HG02642 (cell line): ENCODE data around the gene LCE6A.

ENCODE experiments used
- ATAC-seq: cut with Tn5 transposase; IDR thresholded peaks from one replicate; pipeline ENCODE4 v1.9.1; 2021; ENCODE audit warnings: mild to moderate bottlenecking; ENCODE audit not compliant: unreplicated experiment, poor library complexity

The LCE6A gene

GRCh38 chr1:152871731-152872126 is 29.1 kb downstream of the LCE6A start:
- ATAC-seq: no peak

- ATAC-seq: no peak
Observed at GRCh38 chr1:152873495-152873894, 30.8 kb downstream of the LCE6A start.

- no peak for ATAC-seq
Observed at GRCh38 chr1:152876827-152877226, 34.2 kb downstream of the LCE6A start.

DNA sequence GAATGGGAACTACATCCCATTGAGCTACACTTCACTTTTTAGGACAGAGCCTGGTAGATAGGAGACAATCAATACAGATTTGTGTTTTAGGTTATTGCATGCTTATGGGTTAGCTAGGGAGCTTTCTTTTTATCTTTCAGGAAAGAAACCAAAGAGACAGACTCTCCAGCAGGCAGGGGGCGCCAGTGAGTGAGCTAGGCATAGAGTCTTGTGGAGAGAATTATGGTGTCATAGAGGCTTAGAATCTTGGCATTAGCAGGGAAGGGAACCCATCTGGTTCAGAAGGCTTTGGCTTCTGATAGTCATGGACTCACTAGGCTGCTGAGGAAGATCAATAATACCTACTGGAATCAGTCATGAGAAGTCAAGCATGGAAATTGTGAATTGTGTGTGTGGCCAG is 35.4 kb downstream of the LCE6A start, which contains the start of gene SMCP:
SMCP (plus strand) TSS at position 281 of the 400 bp plus-strand sequence. CDS start 6,101 bp downstream, outside the sequence.
- no peak for ATAC-seq

DNA sequence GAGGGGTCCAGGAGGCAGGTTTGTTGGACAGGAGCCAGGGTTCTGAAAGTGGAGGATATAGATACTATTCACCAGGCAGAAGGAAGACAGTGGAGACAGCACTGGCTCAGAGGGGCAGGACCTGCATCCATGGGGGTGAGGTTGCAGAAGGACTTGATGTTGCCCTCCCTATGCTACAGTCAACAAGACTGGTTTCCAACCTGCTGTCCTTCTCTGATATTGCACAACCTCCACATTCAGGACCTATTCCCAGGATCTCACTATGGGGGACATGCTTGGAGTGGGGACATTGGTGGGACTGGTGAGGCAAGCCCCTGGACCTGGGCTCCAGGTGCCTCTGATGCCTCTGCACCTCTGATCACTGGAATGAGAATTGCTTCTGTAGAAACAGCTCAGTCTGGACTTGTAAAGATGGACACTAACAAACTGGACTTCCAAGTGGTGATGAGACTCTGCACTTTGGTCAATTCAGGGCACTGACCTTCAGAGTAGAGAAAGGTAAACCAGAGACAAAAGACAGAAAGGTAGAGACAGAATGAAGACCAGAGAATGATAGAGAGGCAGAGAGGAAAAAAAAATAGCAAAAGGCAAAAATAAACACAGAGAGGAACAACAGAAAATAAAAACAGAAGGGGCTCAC is 37.0 kb downstream of the LCE6A start:
- no peak for ATAC-seq

DNA sequence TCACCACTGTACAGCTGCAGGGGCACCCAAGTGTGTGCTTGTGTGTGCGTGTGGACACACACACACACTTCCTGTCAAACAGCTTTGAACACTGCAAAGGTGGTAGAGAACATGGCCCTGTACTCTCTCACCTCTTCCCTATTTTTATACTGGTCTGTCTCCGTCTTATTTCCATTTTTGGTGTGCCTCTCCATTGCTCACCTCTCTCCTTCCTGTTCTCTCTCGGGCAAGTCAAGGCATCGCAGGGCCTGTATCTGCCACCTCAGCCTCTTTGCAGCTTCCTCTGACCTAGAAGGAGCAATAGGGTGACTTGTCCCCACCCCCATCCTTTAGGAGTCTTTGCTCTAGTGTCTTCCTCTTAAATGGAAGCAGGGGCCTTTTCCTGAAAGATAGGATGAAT is 37.7 kb downstream of the LCE6A start:
- ATAC-seq: no peak

DNA sequence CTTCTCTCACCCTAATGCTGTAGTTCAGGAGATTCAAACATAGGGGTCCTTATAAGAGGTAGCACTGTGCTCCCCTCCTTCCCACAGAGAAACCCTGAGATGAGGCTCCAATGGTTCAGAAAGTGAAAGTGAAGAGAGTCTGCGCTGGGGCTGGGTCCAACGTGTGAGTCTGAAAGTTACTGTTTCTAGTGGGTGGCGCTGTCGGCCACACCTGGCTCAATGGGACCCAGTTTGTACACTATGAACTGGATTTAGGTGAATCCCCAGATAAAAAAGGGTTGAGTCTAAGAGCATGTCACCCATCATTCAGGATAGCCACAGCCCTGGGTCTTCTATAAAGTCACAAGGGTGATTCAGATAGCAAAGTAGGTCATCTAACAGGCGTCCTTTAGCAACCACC is 38.3 kb downstream of the LCE6A start:
- ATAC-seq: no peak

- ATAC-seq: no peak
Observed at GRCh38 chr1:152884085-152884484, 41.4 kb downstream of the LCE6A start.

GRCh38 chr1:152884506-152884905 is 41.9 kb downstream of the LCE6A start:
- no peak for ATAC-seq

DNA sequence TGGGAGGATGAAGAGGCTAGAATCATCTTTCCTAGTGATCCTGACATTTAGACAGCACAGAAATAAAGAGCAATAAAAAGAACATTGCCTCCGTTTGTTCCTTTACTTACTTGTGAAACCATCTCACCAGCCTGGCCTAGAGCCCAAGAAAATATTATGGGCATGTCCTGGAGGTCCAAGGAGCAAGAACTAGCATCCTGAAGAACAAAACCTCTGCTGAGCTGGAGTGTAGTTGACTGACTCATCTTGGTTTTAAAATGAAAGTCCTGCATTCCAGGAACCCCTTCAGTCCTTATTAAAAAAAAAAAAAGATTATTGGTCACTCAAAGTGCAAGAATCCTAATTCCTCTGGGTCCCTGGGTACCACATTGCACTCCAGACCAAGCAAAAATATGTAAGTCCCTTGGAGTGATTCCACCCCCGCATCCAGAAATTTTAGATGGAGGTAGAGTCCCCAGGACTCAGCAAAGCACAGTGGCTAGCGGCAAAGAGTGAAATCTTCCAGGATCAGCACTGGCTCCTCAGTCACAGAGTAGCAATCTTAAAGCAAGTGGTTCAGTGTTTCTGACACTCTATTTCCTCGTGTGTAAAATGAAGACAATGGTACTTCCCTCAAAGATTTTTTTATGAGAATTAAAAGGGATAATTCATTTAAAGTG is 42.4 kb downstream of the LCE6A start:
- ATAC-seq: no peak

- no peak for ATAC-seq
Observed at GRCh38 chr1:152886085-152886484, 43.4 kb downstream of the LCE6A start.

DNA sequence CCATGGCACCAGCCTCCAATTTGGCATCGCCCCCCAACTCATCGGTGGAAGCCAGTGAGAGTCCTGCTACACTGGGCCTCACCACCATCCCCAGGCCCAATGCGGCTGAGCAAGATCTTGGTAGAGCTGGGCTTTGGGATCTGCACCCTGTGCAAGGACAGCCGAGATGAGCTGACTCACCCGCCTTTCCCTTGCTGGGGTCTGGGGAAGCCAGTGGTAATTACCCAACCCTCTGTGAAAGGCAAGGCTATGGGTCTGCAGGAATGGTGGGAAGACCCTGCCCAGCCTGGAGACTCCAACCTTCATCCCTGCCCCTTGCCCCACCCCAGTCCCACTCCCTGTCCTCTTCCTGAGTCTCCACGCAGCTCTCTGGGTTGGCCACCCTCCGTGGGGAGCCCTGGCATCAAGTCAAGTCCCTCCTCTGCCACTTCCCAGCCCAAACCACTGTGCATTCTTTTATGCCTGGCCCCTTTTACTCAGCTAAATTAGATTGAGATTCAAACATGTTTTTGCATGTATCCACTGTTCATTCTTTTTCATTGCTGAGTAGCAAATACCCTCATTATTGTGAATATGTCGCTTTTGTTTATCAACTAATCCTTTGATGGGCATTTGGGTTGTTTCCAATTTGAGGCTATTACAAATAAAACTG is 44.2 kb downstream of the LCE6A start:
- ATAC-seq: no peak

GRCh38 chr1:152888126-152888525 is 45.5 kb downstream of the LCE6A start:
- ATAC-seq: no peak
